Frontal cortex (tissue), 4 donors: ENCODE results near the gene SEPHS1. TPM values are rescaled to one million over a fixed set of nuclear protein-coding genes. Genes with fewer than 3 reads are reported as not detected.
"Not testable (repeated sequence)": the region's sequence is repeated elsewhere in the genome, so short reads cannot be mapped to it uniquely, and the experiment has no call there.

Experiments
- DNase-seq, 2 donors: peaks; one replicate each; pipeline ENCODE4 v3.0.0; 2012; ENCODE audit warnings: low spot score in 2 of 2
- FAIRE-seq: peaks from 2 replicates; lab custom pipeline; 2012; peaks lifted over from hg19 to GRCh38; lab: Jason Lieb, UNC
- total RNA-seq: library from RNA; depleted of rRNA; stranded (reverse); fragments of >200 nt; gene quantifications from one replicate; pipeline ENCODE4 v1.2.3, GENCODE V29; 2014
- donor health status: control.
- donor health status: control.
- donor health status: control.

The SEPHS1 gene
- total RNA-seq, 1 donor from 2014 or later, result 38.7 TPM

DNA sequence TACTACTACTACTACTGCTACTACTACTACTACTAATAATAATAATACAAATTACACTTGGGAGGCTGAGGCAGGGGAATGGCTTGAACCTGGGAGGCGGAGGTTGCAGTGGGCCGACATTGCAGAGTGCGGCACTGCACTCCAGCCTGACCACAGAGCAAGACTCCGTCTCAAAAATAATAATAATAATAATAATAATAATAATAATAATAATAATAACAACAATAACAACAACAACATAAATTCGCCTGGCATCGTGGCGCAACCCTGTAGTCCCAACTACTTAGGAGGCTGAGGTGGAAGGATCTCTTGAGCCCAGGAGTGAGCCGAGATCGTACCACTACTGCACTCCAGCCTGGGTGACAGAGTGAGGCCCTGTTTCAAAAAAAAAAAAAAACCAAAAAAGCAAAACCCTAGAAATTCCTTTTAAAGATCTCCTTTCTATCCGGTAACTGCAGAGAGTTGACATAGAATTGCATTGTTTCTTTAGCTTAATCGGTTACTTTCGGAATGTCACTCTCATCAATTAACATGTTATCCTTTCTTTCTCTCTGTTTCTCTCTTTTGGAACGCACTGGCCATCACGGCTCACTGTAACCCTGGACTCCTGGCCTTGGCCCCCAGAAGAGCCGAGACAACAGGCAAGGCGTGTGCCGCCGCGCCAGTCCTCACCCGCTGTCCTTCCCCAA lies 49.2 kb downstream of the SEPHS1 start:
- DNase-seq, result no peak
- FAIRE-seq, result no peak

DNA sequence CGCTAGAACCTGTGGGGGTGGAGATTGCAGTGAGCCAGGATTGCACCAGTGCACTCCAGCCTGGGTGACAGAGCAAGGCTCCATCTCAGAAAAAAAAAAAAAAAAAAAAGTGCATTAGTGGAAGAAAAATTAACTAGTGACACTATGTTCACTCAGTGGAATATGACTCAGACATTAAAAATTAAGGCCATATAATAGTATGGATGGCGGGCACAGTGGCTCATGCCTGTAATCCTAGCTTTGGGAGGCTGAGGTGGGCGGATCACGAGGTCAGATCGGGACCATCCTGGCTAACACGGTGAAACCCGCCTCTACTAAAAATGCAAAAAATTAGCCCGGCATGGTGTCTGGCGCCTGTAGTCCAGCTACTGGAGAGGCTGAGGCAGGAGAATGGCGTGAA lies 51.6 kb downstream of the SEPHS1 start:
- DNase-seq, result no peak
- no peak for FAIRE-seq

DNA sequence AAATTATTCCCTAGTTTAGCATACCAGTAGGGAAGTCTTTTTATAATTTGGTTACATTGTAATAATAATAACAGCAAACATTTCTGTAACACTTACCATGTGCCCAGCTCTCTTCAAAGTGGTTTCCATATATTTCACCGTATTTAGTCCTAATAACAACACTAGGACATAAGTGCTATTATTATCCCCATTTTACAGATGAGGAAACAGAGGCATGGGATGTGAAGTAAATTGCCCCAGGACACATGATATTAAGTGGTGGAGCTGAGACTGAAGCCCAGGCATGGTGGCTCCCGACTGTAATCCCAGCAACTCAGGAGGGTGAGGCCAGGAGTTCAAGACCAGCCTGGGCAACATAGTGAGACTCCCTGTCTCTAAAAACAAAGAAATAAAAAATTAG lies 53.3 kb downstream of the SEPHS1 start:
- FAIRE-seq (no peak), DNase-seq (no peak)

DNA sequence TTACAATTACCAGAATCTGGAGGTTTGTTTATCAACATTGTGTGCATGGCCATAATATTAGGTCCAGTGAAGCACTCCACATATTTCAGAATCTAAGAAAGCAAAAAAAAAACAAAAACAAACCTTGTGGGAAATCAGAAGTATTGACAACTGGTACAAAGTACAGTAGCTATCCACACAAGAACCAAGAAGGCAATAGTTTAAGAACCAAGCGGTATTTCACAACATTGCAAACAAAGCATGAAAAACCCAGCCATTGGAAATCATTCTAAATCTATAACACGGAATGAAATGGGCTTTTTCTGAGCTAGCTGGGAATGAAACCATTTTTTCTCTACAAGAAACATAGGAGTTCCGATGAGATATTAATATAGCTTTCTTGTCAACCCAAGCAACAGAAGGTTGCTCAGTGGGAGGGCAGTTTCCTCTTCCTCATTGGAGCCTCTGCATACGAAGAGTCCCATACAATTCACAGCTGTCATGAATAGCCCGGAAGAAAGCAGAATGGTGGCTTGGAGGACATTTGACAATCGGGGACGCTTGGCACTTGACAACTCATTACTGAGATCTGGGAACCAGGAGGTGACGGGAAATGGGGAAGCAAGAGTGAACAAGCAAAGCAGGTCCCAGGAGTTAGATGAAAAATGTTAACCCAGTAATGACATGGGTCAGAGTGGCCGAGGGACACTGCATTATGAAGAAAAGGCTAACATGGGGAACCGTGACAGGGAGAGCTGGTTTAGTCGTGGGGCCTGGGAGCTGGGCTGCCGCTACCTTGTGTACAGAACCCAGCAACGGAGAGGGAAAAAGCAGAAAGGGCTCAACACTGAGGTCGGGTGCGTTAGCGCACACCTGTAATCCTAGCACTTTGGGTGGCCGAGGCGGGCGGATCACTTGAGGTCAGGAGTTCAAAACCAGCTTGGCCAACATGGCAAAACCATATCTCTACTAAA lies 56.0 kb downstream of the SEPHS1 start:
- DNase-seq (no peak), FAIRE-seq (no peak)

DNA sequence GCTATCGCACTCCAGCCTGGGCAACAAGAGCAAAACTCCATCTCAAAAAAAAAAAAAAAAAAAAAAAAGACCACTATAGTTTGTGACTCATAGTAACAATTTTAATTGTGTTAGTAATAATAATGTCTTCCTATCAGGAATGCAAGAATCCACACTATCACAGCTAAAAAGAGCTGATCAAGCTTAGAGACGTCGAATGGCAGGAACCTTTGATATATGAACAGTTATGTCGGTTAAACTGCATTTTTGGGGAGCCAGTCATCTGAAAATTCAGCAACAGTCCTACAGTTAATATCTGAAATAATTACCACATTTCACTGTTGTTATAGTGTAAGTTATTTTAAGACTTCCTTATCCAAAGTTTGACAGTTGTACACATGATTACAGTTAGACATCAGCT lies 57.0 kb downstream of the SEPHS1 start:
- DNase-seq, result no peak
- FAIRE-seq, result no peak

DNA sequence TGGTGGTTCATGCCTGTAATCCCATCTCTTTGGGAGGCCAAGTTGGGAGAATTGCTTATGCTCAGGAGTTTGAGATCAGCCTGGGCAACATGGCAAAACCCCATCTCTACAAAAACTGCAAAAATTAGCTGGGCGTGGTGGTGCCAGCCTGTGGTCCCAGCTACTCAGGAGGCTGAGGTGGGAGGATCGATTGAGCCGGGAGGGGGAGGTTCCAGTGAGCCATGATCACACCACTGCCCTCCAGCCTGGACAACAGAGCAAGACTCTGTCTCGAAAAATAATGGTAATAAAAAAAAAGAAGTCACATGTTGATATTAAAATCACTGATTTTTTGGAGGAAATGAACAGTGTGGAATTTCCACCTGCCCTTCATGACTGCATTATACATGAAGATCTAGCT lies 64.0 kb downstream of the SEPHS1 start:
- DNase-seq (no peak), FAIRE-seq (no peak)

DNA sequence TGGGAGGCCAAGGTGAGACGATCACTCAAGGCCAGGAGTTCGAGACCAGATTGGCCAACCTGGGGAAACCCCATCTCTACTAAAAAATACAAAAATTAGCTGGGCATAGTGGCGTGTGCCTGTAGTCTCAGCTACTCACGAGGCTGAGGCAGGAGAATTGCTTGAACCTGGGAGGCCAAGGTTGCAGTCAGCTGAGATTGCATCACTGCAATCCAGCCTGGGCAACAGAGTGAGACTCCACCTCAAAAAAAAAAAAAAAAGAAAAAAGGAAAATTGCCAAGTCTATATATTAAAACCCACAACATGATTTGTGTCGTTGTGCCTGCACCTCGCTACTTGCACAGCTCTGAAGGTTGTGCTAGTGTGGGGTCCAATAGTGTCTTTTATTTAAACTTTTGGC lies 65.7 kb downstream of the SEPHS1 start:
- FAIRE-seq, DNase-seq: not testable (repeated sequence)

DNA sequence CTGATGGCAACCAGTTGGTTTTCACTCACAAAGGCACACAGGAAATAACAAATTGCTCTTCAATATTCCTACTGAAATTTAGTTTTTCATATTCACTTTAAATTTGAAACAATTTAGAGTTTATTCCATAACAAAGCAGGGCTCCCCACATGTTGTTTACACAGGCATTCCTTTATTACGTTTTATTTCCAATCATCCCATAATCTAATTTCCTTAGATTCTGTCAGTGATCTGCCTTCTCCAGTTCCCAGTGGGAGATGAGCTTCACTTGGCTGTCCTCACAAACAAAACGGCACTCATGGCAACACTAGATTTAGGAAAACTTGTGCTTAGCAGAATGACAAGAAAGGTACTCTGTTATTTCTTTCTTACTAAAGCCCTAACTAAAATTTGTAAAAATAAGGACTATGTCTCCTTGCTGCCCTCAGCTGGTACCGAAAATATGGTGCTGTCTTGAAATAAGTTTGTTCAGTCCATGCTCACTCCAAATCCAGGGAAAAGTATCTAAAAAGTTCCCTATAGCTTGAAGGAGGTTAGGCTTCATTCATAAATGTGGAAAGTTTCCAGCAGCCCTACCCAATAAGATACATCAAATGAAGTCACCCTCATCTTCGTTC lies 71.2 kb downstream of the SEPHS1 start:
- FAIRE-seq (no peak), DNase-seq (no peak)

DNA sequence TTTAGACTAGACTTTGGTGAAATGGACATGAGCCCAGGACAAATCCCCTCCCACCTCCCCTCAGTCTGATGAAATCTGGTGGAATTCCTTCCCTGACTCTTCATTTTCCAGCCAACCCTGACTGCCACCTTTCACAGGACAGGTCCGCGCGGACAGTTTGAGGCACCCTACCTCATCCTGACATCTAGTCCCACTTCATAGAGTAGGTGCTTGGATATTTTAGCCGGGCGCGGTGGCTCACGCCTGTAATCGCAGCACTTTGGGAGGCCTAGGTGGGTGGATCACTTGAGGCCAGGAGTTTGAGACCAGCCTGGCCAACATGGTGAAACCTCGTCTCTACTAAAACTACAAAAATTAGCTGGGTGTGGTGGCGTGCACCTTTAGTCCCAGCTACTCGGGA lies 71.9 kb downstream of the SEPHS1 start:
- DNase-seq, FAIRE-seq: not testable (repeated sequence)

DNA sequence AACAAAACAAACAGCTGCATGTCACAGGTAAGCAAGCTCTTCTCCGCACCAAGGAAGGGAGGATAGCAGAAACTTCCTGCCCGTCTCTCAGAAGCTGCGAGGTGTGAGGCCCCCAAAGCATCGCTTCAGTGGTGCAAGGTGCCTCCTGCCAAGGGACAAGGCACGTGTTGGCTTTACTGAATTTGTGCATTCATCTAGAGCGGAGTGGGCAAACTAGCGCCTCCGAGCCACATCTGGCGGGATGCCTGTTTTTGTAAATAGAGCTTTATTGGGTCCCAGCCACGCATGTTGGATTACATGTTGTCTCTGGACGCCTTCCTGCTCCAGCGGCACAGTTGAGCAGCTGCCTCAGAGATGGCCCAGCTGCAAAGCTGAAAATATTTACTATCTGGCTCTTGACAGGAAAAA lies 75.9 kb downstream of the SEPHS1 start:
- peak; percentile 44 to 60 for DNase-seq
- FAIRE-seq, result no peak

DNA sequence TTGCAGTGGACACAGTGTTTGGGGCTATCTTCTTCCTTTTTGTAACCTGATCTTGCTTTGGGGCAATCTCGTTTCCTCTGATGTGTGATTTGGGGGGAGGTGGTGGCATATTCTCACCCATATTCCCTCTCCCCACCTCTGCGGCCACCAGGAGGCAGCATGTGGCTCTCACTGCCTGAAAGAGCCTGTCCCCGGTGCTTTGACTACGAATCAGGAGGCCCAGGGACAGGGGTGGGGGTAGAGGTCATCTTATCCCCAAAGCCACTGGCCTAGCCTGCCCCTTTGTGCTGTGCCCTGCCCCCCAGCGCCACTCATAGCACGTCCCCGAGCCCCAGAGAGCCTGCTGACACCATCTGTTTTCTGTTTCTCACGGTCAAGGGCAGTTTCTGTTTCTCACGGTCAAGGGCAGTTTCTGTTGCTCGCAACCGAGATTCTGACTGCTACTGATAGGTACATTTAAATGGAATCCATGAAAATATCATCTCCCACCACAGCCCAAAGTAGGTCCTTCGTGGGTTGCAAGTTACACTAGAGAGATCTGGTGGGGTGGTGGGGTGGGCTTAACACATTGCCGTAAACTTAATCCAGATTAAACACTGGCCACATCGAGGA lies 76.4 kb downstream of the SEPHS1 start:
- FAIRE-seq (no peak), DNase-seq (peak in 1 of 2 donors; percentile 17)

DNA sequence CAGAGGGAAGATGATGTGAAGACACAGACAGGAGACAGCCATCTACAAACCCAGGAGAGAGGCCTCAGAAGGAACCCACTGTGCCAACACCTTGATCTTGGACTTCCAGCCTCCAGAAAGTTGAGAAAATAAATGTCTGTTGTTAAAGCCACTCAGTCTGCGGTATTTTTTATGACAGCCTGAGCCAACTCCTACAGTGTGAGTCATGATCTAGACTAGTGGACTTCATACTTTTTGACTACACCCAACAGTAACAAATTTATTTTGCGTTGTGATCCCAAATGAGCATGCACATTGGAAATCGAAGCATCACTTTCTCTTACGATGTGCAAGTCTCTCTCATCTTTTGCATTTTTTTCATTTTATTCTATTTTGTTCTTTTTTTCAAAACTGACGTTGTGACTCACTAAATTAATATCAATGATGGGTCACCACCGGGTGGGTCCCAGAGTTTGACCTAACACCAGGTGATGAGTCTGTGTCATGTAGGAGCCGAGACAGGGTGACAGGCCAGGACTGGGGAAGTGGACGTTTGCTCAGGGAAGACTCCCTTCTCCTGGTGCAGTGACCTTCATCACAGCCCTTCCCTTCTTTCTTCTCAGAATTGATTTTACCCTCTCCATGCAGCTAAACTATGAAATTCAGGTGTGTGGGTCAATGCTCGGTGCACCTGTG lies 77.1 kb downstream of the SEPHS1 start:
- FAIRE-seq, result no peak
- no peak for DNase-seq

DNA sequence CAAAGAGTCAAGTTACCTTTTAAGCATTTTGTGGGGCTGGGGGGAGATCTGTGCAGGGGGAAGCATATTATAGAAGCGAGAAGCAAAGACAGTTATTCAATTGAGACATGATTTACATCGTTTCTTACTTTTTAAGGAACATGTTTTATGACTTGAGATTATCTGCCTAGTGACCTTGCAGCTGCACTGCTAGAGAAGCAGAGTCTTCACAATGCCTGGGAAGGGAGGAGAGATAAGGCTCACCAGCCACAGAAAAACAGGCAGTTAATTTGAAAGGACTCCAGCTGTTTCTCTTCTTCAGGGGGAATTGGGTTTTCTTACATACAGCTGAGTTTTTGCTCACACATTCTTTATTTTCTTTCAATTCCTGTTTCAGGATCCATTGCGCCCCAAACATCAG lies 79.3 kb downstream of the SEPHS1 start:
- FAIRE-seq (no peak), DNase-seq (no peak)

DNA sequence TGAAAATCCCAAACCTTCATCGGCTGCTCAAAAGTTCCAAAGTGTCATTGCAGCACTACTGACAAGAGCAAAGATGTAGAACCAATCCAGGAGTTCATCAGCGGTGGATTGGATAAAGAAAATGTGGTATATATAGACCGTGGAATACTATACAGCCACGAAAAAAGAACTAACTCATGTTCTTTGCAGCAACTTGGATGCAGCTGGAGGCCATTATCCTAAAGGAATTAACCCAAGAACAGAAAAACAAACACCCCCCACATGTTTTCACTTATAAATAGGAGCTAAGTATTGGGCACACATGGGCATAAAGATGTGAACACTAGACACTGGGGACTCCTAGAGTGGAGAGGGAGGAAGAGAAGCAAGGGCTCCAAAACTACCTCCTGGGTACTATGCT lies 79.8 kb downstream of the SEPHS1 start:
- FAIRE-seq (no peak), DNase-seq (no peak)

Other genes with a start within 250 kb of the SEPHS1 start
- gene OPTN, start 248.1 kb downstream of the SEPHS1 start, total RNA-seq, result 75.4 TPM
- 2.4 TPM for gene MCM10, start 186.7 kb downstream of the SEPHS1 start, total RNA-seq
- gene UCMA, start 113.9 kb downstream of the SEPHS1 start, total RNA-seq, result not detected
- gene PHYH, start 48.2 kb downstream of the SEPHS1 start, total RNA-seq, result 27.3 TPM
- 9.8 TPM for gene BEND7, start 180.7 kb upstream of the SEPHS1 start, total RNA-seq
- gene PRPF18, start 238.7 kb upstream of the SEPHS1 start, total RNA-seq, result 36.7 TPM